Activated CD4-positive, CD25-positive, alpha-beta regulatory T cell (primary cell): ENCODE results near the gene P4HA2.
"Not testable (repeated sequence)": the region's sequence is repeated elsewhere in the genome, so short reads cannot be mapped to it uniquely, and the experiment has no call there.

ENCODE experiments used
- DNase-seq, 4 experiments: peaks; one replicate each; lab custom pipeline; 2025; lab: John Stamatoyannopoulos, UW

Gene P4HA2

GRCh38 chr5:132199116-132199680 lies 28.5 kb downstream of the P4HA2 start:
- no peak for DNase-seq

DNA sequence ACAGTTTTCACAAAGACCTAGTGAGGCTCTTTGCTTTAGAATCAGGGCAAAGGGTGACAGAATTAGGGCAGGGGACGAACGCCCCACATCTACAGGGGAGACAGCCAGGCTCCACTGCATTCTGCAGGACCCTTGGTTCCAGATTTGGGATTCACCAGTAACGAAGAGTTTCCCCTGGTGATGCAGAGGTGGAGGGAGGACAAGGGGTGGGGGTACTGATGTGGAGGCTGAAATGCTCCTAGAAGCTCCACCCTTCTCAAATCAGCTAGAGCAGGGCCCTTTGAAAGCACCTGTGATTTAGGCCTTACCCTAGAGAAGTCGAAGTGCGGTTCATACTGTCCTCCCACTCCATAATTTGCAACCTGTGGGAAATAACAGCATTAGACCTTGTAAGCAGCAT lies 29.1 kb downstream of the P4HA2 start:
- no peak for DNase-seq

- DNase-seq = no peak
Measured at GRCh38 chr5:132195727-132196126, 31.9 kb downstream of the P4HA2 start.

DNA sequence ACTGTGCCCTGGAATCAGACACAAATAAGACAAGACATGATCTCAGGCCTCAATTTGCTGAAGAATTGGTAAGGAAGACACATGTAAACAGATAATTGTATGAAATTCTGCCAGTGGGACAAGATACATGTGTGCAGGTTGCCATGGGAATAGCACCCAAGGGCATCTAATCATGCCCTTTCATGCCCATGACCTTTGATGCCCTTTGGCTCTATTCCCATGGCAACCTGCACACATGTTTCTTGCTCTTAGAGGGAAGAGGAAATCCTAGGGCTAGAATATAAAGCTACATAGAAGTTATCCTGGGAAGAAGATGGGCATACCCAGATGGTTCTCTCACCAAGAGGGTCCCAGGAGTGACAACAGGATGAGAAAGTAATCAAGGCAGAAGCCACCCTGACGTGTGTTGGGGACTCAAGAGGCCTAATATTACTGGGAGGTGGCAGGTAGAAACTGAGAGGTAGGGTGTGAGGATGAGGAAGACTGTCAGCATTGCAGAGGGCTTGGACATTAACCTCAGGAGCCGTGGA lies 34.4 kb downstream of the P4HA2 start:
- no peak for DNase-seq

GRCh38 chr5:132190161-132190817 lies 37.4 kb downstream of the P4HA2 start:
- no peak for DNase-seq

GRCh38 chr5:132184588-132184987 lies 43.1 kb downstream of the P4HA2 start:
- no peak for DNase-seq

DNA sequence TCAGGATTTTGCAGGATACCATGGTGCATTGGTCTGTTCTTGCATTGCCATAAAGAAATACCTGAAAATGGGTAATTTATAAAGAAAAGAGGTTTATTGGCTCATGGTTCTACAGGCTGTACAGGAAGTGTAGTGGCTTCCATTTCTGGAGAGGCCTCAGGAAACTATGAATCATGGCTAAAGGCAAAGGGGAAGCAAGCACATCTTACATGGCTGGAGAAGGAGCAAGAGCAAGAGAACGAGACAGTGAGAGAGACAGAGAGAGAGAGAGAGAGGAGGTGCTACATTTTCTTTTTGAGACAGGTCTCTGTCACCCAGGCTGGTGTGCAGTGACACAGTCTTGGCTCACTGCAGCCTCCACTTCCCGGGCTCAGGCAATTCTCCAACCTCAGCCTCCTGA lies 43.9 kb downstream of the P4HA2 start:
- DNase-seq = no peak

DNA sequence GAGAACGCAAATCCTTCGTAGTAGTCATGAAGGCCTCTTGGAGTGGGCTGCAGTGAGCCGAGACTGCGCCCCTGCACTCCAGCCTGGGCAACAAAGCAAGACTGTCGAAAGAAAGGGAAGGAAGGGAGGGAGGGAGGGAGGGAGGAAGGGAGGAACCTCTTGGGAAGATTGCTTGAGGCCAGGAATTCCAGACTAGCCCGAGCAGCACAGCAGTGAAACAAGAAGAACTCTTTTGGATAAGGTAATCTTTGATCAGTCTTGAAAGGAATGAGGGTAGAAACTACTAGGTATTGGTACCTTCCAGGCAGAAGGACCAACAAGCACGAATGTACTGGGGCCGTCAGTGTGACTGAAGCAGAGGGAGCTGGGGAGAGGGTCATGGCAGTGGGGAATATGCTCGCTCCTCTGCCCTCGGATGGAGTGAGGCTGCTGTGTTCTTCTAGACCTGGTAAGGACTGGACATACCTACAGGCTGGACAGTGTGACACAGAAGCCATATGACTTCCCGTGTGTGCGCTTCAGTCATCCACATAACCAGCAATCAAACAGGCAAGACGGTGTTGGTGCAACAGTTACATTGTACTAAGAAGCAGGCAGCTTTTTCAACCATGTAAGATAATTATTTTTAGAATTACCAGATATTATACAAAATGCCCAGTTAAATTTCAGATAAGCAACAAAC lies 45.2 kb downstream of the P4HA2 start:
- DNase-seq = no peak

DNA sequence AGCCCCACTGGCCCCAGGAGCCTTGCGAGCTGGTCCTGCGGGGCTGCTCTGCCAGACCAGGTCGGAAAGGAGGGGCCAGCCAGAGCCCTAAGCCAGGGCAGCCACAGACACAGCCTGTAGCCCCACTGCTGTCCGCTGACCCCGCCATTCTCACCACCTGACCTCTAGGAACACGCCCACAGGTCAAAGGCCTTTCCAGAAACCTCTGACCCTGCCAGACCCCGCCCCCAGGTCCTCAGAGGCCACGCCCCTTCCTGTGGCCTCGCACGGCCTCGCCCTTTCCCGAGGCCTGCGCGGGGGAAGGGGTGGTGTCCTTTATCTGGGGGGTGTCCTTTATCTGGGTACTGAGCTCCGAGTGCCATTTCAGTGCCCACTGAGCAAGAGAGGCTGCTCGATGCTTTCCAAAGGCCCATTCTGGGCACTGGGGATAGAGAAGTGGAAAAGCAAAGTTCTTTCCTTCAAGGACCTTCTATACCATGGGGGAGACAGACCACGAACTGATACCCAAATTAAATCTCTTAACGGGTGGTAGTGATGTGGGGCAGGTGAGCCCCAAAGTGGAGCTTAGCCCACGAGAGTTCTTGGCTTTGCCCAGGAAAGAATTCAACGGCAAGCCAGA lies 46.5 kb downstream of the P4HA2 start:
- DNase-seq = no peak

DNA sequence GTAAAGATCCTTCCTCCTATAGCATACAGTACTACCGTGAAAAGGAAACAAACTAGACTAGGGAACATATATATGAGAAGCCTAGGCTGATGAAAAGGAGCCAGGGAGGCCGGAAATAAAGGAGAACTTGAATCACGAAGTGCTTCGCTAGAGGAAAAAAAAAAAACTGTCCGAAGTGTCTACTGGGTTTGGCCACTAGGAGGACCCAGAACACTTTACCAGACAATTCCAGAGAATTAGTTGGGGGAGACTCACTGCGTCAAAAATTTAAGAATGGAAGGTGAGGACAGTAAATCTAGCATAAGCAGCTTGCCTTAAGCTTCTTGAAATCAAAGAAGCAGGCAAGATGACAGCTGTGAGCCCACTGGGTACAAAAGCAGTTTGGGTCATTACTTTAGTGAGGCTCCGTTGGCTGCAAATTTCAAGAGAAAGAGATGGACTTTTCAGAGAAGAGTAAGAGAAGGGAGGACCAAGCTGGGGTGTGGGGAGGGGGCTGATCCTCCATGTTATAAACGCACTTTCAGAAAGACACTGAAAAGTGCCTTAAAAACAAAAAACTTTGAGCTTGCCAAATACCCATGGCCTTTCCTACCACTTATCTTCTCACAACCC lies 47.4 kb downstream of the P4HA2 start:
- DNase-seq = no peak

GRCh38 chr5:132179405-132179804 lies 48.2 kb downstream of the P4HA2 start:
- DNase-seq = no peak

GRCh38 chr5:132177691-132178149 lies 49.9 kb downstream of the P4HA2 start:
- no peak for DNase-seq

GRCh38 chr5:132176987-132177386 lies 50.7 kb downstream of the P4HA2 start:
- DNase-seq = no peak

DNA sequence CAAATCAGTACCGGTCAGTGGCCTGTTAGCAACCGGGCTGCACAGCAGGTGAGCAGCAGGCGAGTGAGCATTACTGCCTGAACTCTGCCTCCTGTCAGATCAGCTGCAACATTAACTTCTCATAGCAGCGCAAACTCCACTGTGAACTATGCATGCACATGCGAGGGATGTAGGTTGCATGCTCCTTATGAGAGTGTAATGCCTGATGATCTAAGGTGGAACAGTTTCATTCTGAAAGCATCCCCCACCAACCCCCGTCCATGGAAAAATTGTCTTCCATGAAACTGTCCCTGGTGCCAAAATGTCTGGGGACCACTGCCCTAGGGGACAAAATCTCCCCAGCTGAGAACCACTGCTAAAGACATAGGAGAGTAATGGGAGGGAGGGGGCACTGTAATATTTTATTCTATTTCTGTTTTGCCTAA lies 51.1 kb downstream of the P4HA2 start:
- DNase-seq = no peak

- no peak for DNase-seq
Measured at GRCh38 chr5:132162945-132163344, 64.7 kb downstream of the P4HA2 start.

DNA sequence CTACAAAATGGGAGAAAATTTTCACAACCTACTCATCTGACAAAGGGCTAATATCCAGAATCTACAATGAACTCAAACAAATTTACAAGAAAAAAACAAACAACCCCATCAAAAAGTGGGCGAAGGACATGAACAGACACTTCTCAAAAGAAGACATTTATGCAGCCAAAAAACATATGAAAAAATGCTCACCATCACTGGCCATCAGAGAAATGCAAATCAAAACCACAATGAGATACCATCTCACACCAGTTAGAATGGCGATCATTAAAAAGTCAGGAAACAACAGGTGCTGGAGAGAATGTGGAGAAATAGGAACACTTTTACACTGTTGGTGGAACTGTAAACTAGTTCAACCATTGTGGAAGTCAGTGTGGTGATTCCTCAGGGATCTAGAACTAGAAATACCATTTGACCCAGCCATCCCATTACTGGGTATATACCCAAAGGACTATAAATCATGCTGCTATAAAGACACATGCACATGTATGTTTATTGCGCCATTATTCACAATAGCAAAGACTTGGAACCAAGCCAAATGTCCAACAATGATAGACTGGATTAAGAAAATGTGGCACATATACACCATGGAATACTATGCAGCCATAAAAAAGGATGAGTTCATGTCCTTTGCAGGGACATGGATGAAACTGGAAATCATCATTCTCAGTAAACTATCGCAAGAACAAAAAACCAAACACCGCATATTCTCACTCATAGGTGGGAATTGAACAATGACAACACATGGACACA lies 65.9 kb downstream of the P4HA2 start:
- not testable (repeated sequence) for DNase-seq

DNA sequence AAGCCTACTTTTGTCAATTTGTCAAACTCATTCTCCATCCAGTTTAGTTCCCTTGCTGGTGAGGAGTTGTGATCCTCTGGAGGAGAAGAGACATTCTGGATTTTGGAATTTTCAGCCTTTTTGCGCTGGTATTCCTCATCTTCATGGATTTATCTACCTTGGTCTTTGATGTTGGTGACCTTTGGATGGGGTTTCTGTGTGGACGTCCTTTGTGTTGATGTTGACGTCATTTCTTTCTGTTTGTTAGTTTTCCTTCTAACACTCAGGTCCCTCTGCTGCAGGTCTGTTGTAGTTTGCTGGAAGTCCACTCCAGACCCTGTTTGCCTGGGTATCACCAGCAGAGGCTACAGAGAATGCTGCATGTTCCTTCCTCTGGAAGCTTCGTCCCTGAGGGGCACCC lies 71.2 kb downstream of the P4HA2 start:
- DNase-seq = no peak

DNA sequence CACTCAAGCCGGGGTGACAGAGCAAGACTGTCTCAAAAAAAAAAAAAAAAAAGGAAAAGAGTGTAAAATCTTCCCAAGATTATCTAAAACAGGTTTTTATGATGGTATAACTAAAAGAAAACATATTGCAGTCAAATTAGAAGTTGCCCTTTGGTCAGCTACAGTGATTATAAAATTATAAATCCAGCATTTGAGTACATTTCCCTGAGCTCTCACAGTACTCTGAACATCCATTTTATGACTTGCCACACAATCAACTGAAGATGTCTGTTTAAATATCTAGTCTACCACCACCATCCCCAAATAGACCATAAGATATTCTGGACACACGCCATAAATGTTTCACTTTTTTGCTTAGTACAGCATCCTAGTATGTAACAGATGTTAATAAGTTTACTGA lies 77.1 kb downstream of the P4HA2 start:
- no peak for DNase-seq

GRCh38 chr5:132147663-132148062 lies 80.0 kb downstream of the P4HA2 start:
- no peak for DNase-seq

DNA sequence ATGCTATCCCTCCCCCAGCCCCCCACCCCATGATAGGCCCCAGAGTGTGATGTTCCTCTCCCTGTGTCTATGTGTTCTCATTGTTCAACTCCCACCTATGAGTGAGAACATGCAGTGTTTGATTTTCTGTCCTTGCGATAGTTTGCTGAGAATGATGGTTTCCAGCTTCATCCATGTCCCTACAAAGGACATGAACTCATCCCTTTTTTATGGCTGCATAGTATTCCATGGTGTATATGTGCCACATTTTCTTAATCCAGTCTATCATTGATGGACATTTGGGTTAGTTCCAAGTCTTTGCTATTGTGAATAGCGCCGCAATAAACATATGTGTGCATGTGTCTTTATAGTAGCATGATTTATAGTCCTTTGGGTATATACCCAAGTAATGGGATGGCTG lies 82.3 kb downstream of the P4HA2 start:
- DNase-seq = not testable (repeated sequence)

DNA sequence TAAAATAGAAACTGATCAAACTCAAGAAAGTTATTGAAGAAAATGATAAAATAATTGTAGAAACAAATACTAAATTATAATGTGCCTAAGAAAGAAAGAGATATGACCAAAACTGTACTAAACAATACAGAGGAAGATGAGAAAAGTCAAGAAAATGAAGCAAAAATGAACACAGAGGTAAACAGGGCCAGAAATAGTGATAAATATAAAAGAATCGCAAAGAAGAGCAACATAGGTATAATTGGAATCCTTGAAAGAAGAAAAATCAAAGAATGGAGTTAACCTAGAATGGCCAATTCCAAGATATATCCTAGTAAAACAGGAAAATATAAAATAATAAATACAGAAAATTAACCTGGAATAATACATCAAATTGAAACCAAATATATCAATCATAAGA lies 84.5 kb downstream of the P4HA2 start:
- DNase-seq = no peak

DNA sequence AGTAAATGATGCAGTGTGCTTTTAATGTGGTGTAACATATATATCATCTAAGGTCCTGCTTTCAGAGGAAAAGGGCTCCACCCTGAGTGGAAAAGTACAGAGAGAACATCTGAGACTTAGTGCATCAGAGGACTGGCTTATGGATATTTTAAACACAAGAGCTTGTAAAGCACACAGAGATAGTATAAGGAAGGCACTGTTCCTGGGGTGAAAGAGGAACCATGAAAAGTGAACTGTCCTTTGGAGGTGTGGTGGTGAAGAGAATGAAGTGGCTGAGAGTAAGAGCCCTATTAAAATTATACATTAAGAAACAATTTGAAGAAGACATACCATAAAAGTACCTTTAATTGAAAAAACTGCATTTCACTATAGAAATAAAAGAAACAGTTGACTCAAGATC lies 85.2 kb downstream of the P4HA2 start:
- no peak for DNase-seq
